NCI-H526 (cell line): ENCODE measurements around the gene LRRC4C.
A peak's percentile ranks its signal among the peaks of the same experiment; 100 is the strongest.

Experiments
- DNase-seq, 2 experiments: peaks; one replicate each; lab custom pipeline; 2025; lab: John Stamatoyannopoulos, UW

The LRRC4C gene

DNA sequence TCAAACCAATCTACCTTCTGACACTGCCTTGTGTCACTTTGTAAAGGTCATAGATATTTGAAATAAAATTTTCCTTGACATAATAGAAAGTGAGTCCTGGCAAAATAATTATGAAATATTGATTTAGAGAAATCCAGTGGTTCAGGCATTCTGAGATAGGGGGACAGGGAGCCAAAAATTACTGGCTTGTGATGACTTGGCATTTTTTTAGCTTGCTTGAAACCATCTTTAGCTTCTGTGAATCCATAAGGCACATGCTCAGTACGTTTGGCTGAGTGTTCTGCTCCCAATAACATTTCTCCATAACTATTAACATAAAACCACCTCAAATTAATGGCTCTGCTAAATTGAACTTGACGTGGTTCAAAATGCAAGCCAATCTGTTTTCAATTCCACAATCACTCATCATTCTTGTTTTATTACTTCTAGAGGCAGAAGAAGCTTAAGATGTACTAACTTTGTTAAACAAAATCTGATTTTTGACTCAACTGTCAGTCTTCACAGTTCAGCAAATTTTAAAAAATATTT, 209.0 kb downstream of the LRRC4C start:
- no peak for DNase-seq

DNA sequence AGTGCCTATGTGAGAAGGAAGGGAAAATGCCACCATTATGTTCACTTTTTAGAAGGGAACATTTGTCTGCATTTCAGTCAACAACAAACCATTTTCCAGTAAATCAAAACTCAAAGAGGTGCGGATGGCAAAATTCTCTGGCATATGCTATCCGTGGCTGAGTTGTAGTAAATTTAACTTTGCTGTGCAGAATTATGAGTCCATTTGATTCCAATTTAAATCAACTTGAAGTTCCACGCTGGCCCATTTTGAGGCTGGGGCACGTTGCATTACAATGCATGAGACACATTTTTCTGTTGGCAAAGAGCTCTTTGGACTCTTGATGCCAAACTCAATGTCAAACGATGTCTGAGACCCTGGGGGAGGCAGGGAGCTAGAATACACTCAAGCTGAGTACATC, 211.8 kb downstream of the LRRC4C start:
- no peak for DNase-seq

DNA sequence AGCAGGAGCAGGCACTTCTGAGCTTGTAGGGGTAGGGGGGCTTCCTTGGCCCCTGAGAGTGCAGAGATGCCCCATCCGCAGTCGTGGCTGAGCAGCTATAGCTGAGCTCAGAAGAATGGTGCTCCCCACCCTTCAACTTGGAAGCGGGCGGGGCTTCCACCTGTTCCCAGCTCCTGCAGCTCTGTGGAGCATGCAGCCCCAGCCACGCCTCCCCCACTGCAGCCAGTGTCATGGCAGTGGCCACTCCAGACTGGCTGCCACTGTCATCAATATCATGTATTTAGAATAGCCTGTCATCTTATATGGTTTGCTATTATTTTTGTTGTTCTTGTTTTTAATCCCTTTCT, 213.1 kb downstream of the LRRC4C start:
- peak in 1 of 2 experiments; percentile 1 for DNase-seq

DNA sequence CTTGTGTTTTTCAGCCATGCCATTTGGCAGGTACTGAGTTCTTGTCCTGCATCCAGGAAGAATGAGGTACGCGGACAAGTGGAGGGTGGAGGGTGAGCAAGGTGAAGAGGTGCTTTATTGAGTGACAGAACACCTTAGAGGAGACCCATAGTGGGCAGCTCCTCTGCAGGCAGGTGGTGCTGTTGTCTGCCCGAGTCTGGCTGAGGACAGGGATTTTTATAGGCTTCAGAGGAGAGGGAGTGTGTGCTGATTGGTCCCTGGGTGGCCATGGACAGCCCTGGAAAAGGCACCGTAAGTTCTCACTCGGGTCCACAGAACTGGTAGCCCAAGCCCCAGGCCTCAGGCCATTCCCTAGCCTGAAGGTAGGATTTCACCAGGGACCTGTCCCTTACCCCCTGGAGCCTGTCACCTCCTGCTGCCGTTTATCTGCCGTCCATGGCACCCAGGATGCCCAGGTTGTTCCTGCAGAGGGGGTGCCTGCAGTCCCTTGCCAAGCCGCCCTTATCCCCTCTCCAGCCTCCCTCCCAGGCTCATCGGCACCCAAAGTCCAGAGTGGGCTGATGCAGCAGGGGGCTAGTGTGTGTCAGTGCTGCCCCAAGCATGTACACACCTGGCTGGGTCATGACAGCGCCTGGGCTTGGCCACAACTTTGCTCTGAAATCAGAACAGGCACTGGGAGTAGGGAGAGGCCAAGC, 213.6 kb downstream of the LRRC4C start:
- DNase-seq: peak in 1 of 2 experiments; percentile 8

DNA sequence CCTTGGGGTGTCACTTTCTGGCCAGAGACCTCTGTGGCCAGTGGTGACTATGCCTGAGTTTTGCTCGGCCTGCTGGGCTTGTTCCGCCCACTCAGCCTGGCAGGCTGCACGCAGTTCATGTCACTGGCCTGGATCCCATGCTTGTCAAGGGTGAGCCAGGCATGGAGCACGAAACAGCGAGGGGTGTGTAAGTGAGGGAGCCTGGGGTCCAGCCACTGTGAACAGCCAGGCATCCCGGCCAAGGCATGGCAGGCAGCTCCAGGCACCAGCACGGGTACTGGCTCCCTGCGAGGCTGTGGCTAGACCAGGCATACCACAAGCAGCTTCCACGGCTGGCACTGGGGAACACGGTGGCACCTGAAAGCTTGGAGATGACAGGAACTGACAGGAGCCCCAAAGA, 214.3 kb downstream of the LRRC4C start:
- DNase-seq: no peak

DNA sequence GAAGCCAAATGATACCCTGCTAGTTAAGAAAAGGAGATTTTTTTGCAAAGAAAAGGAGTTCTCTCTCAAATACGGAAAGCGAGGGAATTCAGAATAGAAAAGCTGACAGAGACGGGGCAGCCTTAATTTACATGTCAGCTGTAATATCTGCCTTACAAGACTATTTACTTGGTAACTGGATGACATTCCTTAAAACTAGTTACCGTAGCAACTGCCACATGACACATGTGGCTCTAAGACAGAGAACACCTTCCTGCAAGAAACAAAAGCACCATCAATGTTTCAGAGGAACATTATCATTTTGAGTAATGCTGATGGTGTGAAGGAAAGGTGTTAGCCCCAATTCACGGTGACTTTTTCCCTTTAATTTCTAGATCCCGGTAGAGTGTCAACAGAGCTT, 222.1 kb downstream of the LRRC4C start:
- no peak for DNase-seq

DNA sequence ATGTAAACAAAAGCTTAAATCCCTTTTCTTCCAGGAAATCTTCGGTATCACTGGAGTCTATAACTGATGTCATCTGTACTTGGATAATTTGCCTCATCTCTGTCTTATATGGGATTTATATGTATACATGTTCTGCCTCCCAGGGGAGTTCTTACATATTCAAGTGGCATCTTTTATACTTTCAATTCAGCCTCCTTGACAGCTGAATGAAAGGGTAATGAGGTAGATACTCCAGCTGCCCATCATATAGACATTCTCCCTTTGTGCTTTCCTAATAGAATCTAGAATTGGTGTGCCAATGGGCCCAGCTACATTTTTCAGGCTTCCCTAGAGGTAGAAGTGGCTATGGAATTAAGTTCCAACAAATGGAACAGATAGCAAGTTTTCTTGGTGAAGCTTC, 223.8 kb downstream of the LRRC4C start:
- DNase-seq: no peak

DNA sequence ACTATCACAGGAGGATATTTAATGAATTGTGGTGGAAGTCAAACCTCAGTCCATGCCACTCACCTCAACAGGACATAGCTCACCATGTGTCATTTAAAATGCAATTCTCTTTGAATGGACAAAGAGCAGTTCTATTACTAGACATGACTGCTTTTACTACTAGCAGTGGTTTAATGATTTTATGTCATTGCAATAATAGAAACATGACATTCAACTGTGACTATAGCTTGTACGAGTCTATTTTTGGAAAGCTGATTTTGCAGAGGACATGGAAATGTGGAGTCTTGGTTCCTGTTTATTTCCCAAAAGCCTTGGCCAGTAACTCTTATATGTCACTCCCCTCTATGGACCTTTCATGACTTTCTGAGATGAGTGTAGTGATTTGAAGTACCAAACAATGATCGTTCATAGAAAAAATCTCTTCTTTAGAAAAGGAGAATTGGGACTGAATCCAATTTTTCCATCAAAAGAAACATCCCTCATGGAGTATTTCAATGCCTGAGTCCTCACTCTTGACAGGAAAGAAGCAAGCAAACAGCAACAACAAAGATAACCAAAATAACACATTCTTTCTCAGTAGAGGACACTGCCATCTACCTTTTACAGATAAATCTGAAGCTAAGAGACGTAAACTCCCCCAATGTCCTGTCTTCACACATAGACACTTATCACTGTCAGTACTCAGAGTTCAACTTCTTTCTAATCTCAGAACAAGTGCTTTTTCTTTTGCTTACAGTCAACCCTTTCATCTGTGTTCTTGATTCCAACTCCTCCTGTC, 233.4 kb downstream of the LRRC4C start:
- DNase-seq: no peak

DNA sequence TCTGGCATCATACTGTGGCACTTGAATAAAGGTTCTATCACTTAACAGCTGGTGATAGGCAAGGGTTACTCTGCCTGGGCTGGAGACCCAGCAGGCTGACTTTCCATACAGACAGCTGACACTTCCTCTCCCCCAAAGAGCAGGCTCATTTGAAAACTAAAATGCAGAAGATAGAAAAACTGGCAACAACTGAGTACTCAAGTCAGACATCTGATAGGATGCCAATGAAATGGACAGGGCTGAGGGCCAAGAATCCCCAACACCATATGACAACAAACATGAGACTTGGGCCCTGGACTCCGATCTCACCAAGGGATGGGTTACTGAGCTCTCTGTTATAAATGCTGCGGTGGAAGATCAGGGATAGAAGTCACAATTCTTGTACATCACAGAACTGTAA, 237.2 kb downstream of the LRRC4C start:
- no peak for DNase-seq

DNA sequence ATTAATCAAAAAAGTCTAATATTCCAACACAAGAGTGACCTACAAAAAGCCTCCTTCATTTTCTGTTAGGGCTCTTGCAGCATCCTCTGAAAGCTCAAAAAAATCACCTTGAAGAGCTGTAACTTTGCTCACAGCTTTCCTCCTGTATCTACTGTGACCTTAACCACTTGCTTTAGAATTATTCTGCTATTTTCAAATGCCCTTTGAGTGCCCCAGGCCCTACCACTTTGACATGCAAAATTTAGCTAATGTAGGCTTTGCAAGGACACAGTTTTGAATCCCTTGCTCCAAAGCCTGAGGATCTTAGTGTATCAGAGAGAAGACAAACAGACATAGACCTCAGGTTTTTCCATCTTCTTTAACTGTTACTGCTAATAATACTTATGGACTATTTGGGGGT, 253.1 kb downstream of the LRRC4C start:
- no peak for DNase-seq

DNA sequence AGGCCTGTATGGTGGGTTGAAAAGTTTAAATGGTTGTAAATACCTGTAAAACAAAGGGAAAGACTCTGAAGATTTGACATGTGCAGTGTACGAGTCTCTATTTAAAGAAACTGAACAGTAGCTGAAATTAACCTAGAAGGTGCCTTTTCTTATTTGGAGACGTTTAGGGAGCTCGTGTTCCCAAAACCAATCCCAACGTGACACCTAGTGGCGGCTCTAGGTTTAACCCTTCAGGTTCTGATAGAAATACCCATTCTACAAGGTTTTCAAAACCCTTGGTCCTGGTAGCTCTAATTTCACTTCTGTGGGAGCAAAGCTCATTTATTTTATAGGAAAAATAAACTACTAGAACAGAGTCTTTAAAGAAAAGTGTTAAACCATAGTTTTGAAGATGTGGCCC, 258.3 kb downstream of the LRRC4C start:
- peak; percentile 7 to 64 for DNase-seq

DNA sequence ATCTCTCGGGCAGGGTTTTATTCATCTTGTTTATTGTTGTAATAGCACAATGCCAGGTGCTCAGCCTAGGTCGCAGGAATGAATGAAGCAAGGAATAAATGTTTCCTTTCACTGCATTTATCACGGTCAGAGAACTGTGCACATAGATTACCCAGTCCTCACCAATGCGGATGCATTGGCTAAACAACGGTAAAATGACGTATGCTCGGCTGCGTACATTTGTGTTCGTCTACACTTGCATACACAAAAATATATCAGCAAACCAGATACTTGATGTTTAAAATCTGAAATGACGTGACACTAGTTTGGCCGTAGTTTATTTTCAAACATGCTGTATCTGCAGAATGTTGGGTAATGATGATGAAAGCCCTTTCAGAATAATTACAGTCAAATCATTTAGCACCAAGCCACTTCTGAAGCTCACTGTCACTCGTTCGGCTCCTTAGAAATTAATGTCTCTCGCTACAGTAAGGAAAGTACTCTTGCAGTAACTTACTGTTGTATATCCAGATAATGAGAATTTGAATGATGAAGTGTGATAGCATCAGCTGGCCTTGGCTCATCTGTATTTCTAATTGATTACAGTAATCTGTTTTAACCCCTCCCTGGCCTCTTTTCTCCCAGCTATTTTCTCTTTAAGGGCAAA, 268.9 kb downstream of the LRRC4C start:
- DNase-seq: no peak

DNA sequence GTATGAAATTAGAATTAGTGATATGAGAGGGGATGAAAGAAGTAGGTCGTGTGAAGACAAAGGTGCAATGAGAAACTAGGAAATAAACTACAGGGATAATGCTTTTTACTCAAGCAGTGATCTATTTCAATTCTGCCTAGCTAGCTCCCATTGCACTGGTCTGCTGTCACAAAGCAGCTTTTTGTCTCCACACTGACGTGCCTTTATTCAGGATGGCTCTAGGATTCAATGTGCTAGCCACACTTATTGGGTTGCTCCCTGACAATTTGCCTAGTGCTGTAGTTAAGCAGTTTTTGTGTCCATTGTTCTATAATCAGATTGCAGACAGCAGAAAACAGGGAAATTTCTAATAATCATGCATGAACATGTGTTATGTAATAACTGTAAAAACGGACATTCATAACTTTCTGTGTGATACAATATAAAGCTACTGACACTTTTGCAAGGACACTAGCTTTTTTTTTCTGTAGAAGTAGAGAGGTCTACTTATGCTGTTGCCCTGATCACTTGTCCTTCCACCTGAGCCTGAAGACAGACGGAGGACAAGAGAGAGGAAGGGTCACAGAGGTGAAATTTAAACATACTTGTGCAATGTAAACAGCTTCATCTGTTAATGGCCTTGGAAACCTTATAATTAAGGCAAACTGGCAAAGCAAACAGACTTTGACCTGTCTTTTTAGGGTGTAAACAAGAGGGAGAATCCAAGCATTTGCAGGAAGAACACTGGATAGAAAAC, 269.6 kb downstream of the LRRC4C start:
- no peak for DNase-seq

DNA sequence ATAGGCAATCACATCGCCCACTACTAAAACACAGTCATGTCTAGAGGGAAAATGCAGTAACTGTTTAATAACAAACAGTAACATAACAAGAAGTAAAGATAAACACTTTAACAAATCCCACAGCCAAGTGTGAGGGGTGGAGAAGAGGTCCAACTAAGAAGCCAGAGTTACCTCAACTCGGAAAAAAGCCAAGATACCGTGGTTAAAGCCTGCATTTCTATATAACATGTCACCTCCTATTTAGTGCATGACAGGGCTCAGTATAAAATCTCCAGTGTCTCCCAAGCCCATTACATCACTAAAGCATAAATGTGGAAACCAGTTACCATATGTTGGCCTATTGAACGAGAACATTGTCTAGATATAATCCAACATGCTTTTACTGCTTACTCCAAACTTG, 281.7 kb downstream of the LRRC4C start:
- no peak for DNase-seq

DNA sequence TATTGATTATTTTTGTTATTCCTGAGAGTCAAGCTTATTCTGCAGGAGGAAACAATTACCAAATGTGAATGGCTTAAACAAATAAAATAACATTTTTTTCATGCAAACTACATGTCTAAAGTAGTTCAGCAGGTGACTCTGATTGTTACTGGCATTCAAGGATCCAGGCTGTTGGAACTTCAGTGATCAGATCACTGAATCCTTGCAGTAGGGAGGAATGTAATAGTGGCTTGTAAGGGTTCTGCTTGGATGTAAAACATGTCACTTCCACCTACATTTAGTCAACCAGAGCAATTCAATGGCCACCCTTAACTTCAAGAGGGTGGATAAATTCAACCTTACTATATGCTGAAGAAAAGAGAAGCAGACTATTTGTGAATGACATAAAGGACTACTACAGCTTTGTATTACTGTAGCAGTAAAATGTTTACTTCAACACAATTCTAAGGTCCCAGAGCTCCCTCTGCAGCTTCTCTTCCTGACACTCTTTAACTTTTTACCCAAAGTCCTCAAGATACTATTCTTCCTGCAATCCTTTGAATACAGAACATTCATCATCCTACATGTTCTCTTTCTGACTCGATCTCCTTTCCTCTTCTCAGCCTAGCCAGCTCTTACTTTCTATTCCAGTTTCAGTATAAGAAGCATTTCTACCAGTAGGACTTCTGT, 284.0 kb downstream of the LRRC4C start:
- no peak for DNase-seq

DNA sequence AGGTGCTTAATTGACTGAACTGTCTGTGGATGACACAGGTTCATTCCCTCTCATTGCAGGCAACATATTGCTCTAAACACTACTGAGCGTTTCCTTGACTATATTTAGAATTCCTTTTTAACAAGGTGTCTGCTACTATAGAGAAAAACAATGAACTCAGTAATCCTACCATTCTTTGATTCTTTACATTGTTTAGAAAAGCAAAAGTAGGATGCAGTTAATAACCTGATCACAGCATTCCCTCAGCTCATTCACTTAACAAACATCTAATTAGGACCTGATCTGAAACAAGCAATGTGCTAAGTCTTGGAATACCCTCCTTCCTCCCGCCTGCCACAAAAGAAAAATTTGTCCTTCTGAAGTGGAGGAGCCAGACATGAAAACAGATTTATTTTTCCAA, 313.1 kb downstream of the LRRC4C start:
- DNase-seq: no peak

DNA sequence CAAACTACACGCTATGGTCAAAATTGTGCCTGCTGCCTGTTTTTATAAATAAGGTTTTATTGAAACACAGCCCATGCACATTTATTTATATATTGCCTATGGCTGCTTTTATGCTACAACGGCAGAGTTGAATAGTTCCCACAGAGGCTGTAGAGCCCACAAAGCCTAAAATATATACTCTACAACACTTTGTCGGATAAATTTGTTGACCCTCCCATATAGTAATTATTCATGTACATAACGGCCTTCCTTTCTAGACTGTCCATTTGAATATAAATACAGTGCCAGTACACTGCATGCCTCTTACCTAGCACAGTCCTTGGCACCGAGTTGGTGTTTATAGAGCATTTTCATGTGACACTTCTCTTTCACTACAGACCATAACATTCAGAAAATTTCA, 314.0 kb downstream of the LRRC4C start:
- DNase-seq: no peak

DNA sequence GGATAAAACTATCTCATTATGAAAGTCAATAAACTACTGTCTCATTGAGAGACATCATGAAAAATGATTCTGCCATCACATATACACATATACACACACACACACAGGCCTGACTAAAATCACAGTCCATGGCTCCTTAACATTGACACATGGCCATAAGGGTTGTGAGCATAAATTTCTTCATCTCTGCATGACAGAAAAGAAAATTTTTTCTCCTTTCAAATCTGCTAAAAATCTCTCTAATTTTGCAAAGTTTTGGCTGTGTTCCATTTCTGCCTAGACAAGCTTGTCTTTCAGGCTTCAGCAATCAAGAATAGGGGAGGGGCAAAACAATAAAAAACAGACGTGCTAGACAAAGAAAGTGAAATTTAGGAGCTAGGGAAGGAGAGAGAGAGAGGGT, 324.5 kb downstream of the LRRC4C start:
- DNase-seq: no peak

DNA sequence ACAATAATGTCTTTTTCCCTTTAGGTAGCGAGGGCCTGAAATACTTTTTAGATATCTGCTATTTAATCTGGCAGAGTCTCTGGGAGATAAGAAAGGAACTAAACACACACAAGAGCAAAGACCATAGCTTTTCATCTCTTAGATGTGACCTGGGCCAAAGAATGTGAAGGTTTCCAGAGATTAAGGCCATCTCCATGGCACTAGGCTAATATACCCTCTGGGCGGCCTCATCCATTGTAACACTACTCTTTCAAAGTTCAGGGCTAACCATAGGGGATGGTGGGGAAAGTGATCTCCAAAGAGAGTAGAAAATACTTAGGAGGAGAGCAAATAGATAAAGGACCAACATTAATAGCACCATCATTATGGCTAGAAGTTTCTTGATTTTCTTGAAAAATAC, 326.4 kb downstream of the LRRC4C start:
- DNase-seq: no peak

DNA sequence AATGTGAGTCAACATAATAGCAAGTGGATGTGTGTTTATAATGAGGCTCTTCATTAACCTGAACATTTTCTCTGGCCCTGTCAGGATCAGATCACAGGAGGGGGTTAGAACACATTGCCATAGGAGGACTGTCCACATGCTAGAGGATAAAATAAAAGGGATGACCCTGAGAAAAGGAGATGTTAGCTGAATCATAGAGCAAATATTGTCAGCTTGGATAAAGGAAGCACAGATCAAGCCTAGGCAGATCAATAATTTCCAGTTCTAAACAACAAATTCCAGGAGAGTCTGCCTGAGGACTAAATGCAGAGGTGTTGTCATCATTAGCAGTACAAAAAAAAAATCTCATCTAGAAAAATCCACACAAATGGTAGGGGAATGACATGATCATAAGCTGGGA, 337.9 kb downstream of the LRRC4C start:
- DNase-seq: no peak

DNA sequence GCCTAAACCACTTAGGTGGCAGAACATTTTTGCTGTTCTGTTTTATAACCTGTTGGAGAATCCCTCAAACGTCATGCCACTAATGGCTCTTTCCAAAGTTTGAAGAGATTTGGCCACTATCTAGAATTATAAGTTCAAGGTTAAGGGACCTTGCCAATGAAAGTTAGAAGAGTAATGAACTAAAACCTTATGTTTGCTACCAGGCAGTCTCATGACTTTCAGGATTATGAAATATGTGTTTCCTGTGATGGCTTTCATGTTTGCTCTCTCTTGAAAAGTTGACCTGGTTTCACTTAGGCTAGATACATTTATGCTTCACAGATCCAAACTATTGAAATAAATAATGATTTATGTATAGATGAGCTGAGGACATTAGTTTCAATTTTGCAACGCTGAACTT, 340.0 kb downstream of the LRRC4C start:
- DNase-seq: no peak

DNA sequence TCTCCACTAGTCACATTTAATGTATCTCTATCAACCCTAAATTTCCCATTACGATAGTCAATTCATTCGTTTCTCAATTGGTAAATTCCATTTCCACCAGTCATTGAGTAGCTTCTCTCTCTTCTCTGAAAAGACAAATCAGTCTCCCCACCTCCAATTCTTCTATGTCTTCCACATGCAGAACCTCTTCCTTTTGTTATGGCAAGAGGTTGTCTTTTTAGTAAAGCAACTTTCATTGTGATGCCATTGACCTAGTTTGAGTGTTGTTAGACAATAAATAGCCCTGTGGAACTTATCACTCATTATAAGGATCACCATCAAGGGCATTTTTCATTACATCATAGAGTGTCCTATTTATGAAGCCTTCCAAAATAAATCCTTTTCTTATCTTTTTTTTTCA, 340.9 kb downstream of the LRRC4C start:
- DNase-seq: no peak
